Naive B cell (primary cell): ENCODE data around the gene MBP. TPM values are rescaled to one million over a fixed set of nuclear protein-coding genes. Genes with fewer than 3 reads are reported as not detected.

Experiments
- ATAC-seq, 2 donors: fragments of 150-1000 bp; cut with Tn5 transposase; 2 replicates each; pipeline ENCODE4 v1.10.0; 2021; ENCODE audit warnings: low read depth in 2 of 2, mild to moderate bottlenecking in 2 of 2, moderate library complexity in 2 of 2
- DNase-seq: peaks from one replicate; pipeline ENCODE4 v3.0.0; 2022
- H3K27ac Mint-ChIP-seq, 6 donors: one replicate each; pipeline ENCODE4 v1.8.0; 2020 to 2022; ENCODE audit warnings: mild to moderate bottlenecking in 6 of 6, mixed read lengths in 6 of 6, moderate library complexity in 5 of 6, inconsistent platforms in 2 of 6
- H3K27me3 Mint-ChIP-seq, 3 donors: one replicate each; pipeline ENCODE4 v1.8.0; 2021 to 2022; ENCODE audit warnings: mixed read lengths in 3 of 3, mild to moderate bottlenecking in 1 of 3
- H3K36me3 Mint-ChIP-seq, 2 donors: one replicate each; pipeline ENCODE4 v1.8.0; 2020 to 2022; ENCODE audit warnings: mixed read lengths in 2 of 2, inconsistent platforms in 1 of 2, mild to moderate bottlenecking in 1 of 2
- H3K4me1 Mint-ChIP-seq, 3 donors: one replicate each; pipeline ENCODE4 v1.8.0; 2020 to 2022; ENCODE audit warnings: mixed read lengths in 3 of 3, inconsistent platforms in 1 of 3, mild to moderate bottlenecking in 1 of 3, moderate library complexity in 1 of 3
- H3K4me3 Mint-ChIP-seq, 8 donors: one replicate each; pipeline ENCODE4 v1.8.0; 2020 to 2022; ENCODE audit warnings: mild to moderate bottlenecking in 8 of 8, mixed read lengths in 8 of 8, moderate library complexity in 8 of 8, inconsistent platforms in 2 of 8
- H3K9me3 Mint-ChIP-seq, 7 donors: one replicate each; pipeline ENCODE4 v1.8.0; 2020 to 2022; ENCODE audit warnings: mixed read lengths in 7 of 7, mild to moderate bottlenecking in 5 of 7, inconsistent platforms in 2 of 7, moderate library complexity in 1 of 7
- polyA plus RNA-seq, 6 donors: library from polyadenylated mRNA; unstranded; fragments of 300-500 nt; fragmentation: Illumina TruSeq; gene quantifications; one replicate each; pipeline ENCODE4 v1.2.3, GENCODE V29; 2021; ENCODE audit warnings: low read depth in 6 of 6

The MBP gene
- polyA plus RNA-seq, 6 donors from 2014 or later = 35.4 to 69.2 (median 66.6) TPM

GRCh38 chr18:77135339-77136075 lies 2.9 kb upstream of the MBP start:
- H3K4me1 Mint-ChIP-seq = peaks cover 34 to 38% (median 35%) of the 10 kb centered on the region in 3 donors
- H3K27me3 Mint-ChIP-seq = no peaks in the 10 kb centered on the region
- H3K27ac Mint-ChIP-seq = peak overlapping the region in 4 of 6 donors; percentile 3 to 72 (median 30)
- ATAC-seq (no peak), DNase-seq (no peak)
- no peaks in the 10 kb centered on the region for H3K36me3 Mint-ChIP-seq
- H3K9me3 Mint-ChIP-seq = no peaks in the 10 kb centered on the region
- peak overlapping the region in 4 of 8 donors; percentile 9 to 69 (median 41) for H3K4me3 Mint-ChIP-seq

GRCh38 chr18:77134611-77135010 lies 2.0 kb upstream of the MBP start:
- no peaks in the 10 kb centered on the region for H3K36me3 Mint-ChIP-seq
- DNase-seq (no peak), ATAC-seq (no peak)
- H3K27ac Mint-ChIP-seq = peak overlapping the region in 3 of 6 donors; percentile 51 to 87 (median 83)
- H3K4me1 Mint-ChIP-seq = peaks cover 30 to 37% (median 35%) of the 10 kb centered on the region in 3 donors
- H3K27me3 Mint-ChIP-seq = no peaks in the 10 kb centered on the region
- H3K9me3 Mint-ChIP-seq = no peaks in the 10 kb centered on the region
- H3K4me3 Mint-ChIP-seq = peak overlapping the region in 4 of 8 donors; percentile 37 to 93 (median 88)

GRCh38 chr18:77133835-77134496 lies 1.4 kb upstream of the MBP start:
- peak in 1 of 2 donors; percentile 18 for ATAC-seq
- Mint-ChIP-seq H3K9me3 (no peaks in the 10 kb centered on the region), H3K27me3 (no peaks in the 10 kb centered on the region), H3K27ac (peak overlapping the region; percentile 47 to 87 (median 81)), H3K36me3 (no peaks in the 10 kb centered on the region), H3K4me1 (peaks cover 34 to 41% (median 38%) of the 10 kb centered on the region in 3 donors), H3K4me3 (peak overlapping the region; percentile 79 to 93 (median 86))
- peak; percentile 16 for DNase-seq

- DNase-seq (no peak), ATAC-seq (no peak)
- no peaks in the 10 kb centered on the region for H3K36me3 Mint-ChIP-seq
- no peaks in the 10 kb centered on the region for H3K27me3 Mint-ChIP-seq
- H3K4me1 Mint-ChIP-seq = peaks cover 39 to 48% (median 46%) of the 10 kb centered on the region in 3 donors
- H3K27ac Mint-ChIP-seq = peak overlapping the region in 4 of 6 donors; percentile 25 to 87 (median 71)
- peak overlapping the region; percentile 79 to 93 (median 86) for H3K4me3 Mint-ChIP-seq
- no peaks in the 10 kb centered on the region for H3K9me3 Mint-ChIP-seq
Observed at GRCh38 chr18:77133051-77133834, 660 bp upstream of the MBP start.

GRCh38 chr18:77131652-77132368 lies 773 bp downstream of the MBP start:
- H3K27me3 Mint-ChIP-seq = no peaks in the 10 kb centered on the region
- H3K27ac Mint-ChIP-seq = peak overlapping the region; percentile 85 to 99 (median 98)
- ATAC-seq = peak; percentile 11 to 22
- H3K36me3 Mint-ChIP-seq = no peaks in the 10 kb centered on the region
- peak; percentile 48 for DNase-seq
- peak overlapping the region; percentile 88 to 98 (median 96) for H3K4me3 Mint-ChIP-seq
- no peaks in the 10 kb centered on the region for H3K9me3 Mint-ChIP-seq
- peaks cover 48 to 61% (median 60%) of the 10 kb centered on the region in 3 donors for H3K4me1 Mint-ChIP-seq

- DNase-seq (peak; percentile 44), ATAC-seq (peak in 1 of 2 donors; percentile 6)
- Mint-ChIP-seq H3K27me3 (no peaks in the 10 kb centered on the region), H3K9me3 (no peaks in the 10 kb centered on the region), H3K4me1 (peaks cover 55 to 68% (median 66%) of the 10 kb centered on the region in 3 donors), H3K36me3 (no peaks in the 10 kb centered on the region), H3K27ac (peak overlapping the region; percentile 85 to 99 (median 98)), H3K4me3 (peak overlapping the region; percentile 88 to 98 (median 96))
Observed at GRCh38 chr18:77131100-77131651, 1.4 kb downstream of the MBP start.

- Mint-ChIP-seq H3K9me3 (no peaks in the 10 kb centered on the region), H3K4me1 (peaks cover 62 to 73% (median 71%) of the 10 kb centered on the region in 3 donors), H3K36me3 (no peaks in the 10 kb centered on the region), H3K27me3 (no peaks in the 10 kb centered on the region), H3K27ac (peak overlapping the region; percentile 85 to 99 (median 98)), H3K4me3 (peak overlapping the region; percentile 88 to 98 (median 96))
- DNase-seq = no peak
- no peak for ATAC-seq
Observed at GRCh38 chr18:77130229-77131099, 2.1 kb downstream of the MBP start.

- Mint-ChIP-seq H3K4me1 (peaks cover 72 to 81% (median 79%) of the 10 kb centered on the region in 3 donors), H3K27me3 (no peaks in the 10 kb centered on the region), H3K27ac (peak overlapping the region; percentile 84 to 98 (median 95)), H3K9me3 (no peaks in the 10 kb centered on the region), H3K4me3 (peak overlapping the region in 7 of 8 donors; percentile 1 to 94 (median 66)), H3K36me3 (no peaks in the 10 kb centered on the region)
- ATAC-seq (no peak), DNase-seq (no peak)
Observed at GRCh38 chr18:77129150-77129551, 3.4 kb downstream of the MBP start.

- peak; percentile 77 to 83 for ATAC-seq
- Mint-ChIP-seq H3K4me3 (peak overlapping the region; percentile 52 to 90 (median 82)), H3K27ac (peak overlapping the region; percentile 85 to 98 (median 95)), H3K4me1 (peaks cover 73 to 82% (median 81%) of the 10 kb centered on the region in 3 donors), H3K27me3 (no peaks in the 10 kb centered on the region), H3K9me3 (no peaks in the 10 kb centered on the region), H3K36me3 (no peaks in the 10 kb centered on the region)
- DNase-seq = peak; percentile 79
Observed at GRCh38 chr18:77127769-77128671, 4.6 kb downstream of the MBP start.

- H3K9me3 Mint-ChIP-seq = no peaks in the 10 kb centered on the region
- peaks cover 72 to 88% (median 84%) of the 10 kb centered on the region in 3 donors for H3K4me1 Mint-ChIP-seq
- ATAC-seq (peak in 1 of 2 donors; percentile 20), DNase-seq (peak; percentile 33)
- no peaks in the 10 kb centered on the region for H3K27me3 Mint-ChIP-seq
- H3K36me3 Mint-ChIP-seq = no peaks in the 10 kb centered on the region
- H3K27ac Mint-ChIP-seq = peak overlapping the region; percentile 63 to 90 (median 82)
- peak overlapping the region; percentile 37 to 91 (median 67) for H3K4me3 Mint-ChIP-seq
Observed at GRCh38 chr18:77124452-77124922, 8.1 kb downstream of the MBP start.
